KOPT-K1 (cell line): Measurements from ENCODE around the gene SP2.
"Not testable (repeated sequence)": the region's sequence is repeated elsewhere in the genome, so short reads cannot be mapped to it uniquely, and the experiment has no call there.

ENCODE experiments used
- H3K27ac ChIP-seq: fragments of 200-600 bp; sonication (generic); 2 replicates; pipeline ENCODE4 v1.5.1; 2016; ENCODE audit warnings: antibody characterized with exemption, mild to moderate bottlenecking, low read depth, low read length; ENCODE audit not compliant: poor library complexity, severe bottlenecking
- H3K36me3 ChIP-seq: fragments of 200-600 bp; sonication (generic); 2 replicates; pipeline ENCODE4 v1.5.1; 2017; ENCODE audit warnings: antibody characterized with exemption, mild to moderate bottlenecking, low read length, moderate library complexity; ENCODE audit not compliant: insufficient read depth
- H3K9me3 ChIP-seq: fragments of 200-600 bp; sonication (generic); 2 replicates; pipeline ENCODE4 v1.5.1; 2017; ENCODE audit warnings: antibody characterized with exemption, low read length, mild to moderate bottlenecking; ENCODE audit not compliant: insufficient read depth, poor library complexity, severe bottlenecking

Gene SP2

GRCh38 chr17:47918006-47918405 lies 22.0 kb downstream of the SP2 start:
- H3K36me3 ChIP-seq = peaks cover 54% of the 10 kb centered on the region
- H3K9me3 ChIP-seq = no peaks in the 10 kb centered on the region

GRCh38 chr17:47918991-47919390 lies 23.0 kb downstream of the SP2 start:
- Histone ChIP-seq H3K27ac (no peak overlapping the region), H3K9me3 (no peaks in the 10 kb centered on the region), H3K36me3 (peaks cover 64% of the 10 kb centered on the region)

More at GRCh38 chr17:47918006-47918405, 22.0 kb downstream of the SP2 start:
- no peak overlapping the region for H3K27ac ChIP-seq

- H3K36me3 ChIP-seq = peaks cover 70% of the 10 kb centered on the region
- not testable (repeated sequence) for H3K27ac ChIP-seq
Observed at GRCh38 chr17:47919889-47920288, 23.9 kb downstream of the SP2 start.

GRCh38 chr17:47924785-47925677 lies 29.0 kb downstream of the SP2 start:
- Histone ChIP-seq H3K36me3 (peaks cover 90% of the 10 kb centered on the region), H3K9me3 (no peaks in the 10 kb centered on the region), H3K27ac (no peak overlapping the region)

More at GRCh38 chr17:47919889-47920288, 23.9 kb downstream of the SP2 start:
- not testable (repeated sequence) for H3K9me3 ChIP-seq

GRCh38 chr17:47925678-47925988 lies 29.6 kb downstream of the SP2 start:
- no peaks in the 10 kb centered on the region for H3K9me3 ChIP-seq
- H3K27ac ChIP-seq = no peak overlapping the region
- H3K36me3 ChIP-seq = peaks cover 96% of the 10 kb centered on the region

- Histone ChIP-seq H3K36me3 (peaks cover 77% of the 10 kb centered on the region), H3K27ac (no peak overlapping the region), H3K9me3 (no peaks in the 10 kb centered on the region)
Observed at GRCh38 chr17:47927821-47928400, 31.9 kb downstream of the SP2 start.

GRCh38 chr17:47928415-47928814 lies 32.4 kb downstream of the SP2 start:
- no peaks in the 10 kb centered on the region for H3K9me3 ChIP-seq
- no peak overlapping the region for H3K27ac ChIP-seq
- H3K36me3 ChIP-seq = peaks cover 72% of the 10 kb centered on the region

GRCh38 chr17:47929218-47930000 lies 33.4 kb downstream of the SP2 start:
- Histone ChIP-seq H3K27ac (no peak overlapping the region), H3K36me3 (peaks cover 62% of the 10 kb centered on the region), H3K9me3 (no peaks in the 10 kb centered on the region)

GRCh38 chr17:47931848-47932247 lies 35.8 kb downstream of the SP2 start:
- Histone ChIP-seq H3K9me3 (no peaks in the 10 kb centered on the region), H3K27ac (no peak overlapping the region), H3K36me3 (peaks cover 38% of the 10 kb centered on the region)

GRCh38 chr17:47934856-47935255 lies 38.8 kb downstream of the SP2 start:
- H3K9me3 ChIP-seq = no peaks in the 10 kb centered on the region
- H3K27ac ChIP-seq = no peak overlapping the region
- peaks cover 9% of the 10 kb centered on the region for H3K36me3 ChIP-seq

GRCh38 chr17:47935468-47935867 lies 39.4 kb downstream of the SP2 start:
- not testable (repeated sequence) for H3K9me3 ChIP-seq, H3K27ac ChIP-seq, H3K36me3 ChIP-seq

GRCh38 chr17:47935961-47936360 lies 39.9 kb downstream of the SP2 start:
- no peaks in the 10 kb centered on the region for H3K9me3 ChIP-seq
- H3K36me3 ChIP-seq = no peaks in the 10 kb centered on the region; the same call in 1 of the 2 replicates
- no peak overlapping the region for H3K27ac ChIP-seq

GRCh38 chr17:47937941-47938340 lies 41.9 kb downstream of the SP2 start:
- H3K9me3 ChIP-seq = no peaks in the 10 kb centered on the region
- H3K27ac ChIP-seq = no peak overlapping the region
- H3K36me3 ChIP-seq = no peaks in the 10 kb centered on the region

- H3K9me3 ChIP-seq = no peaks in the 10 kb centered on the region
- peak within 1 kb of the TSS; percentile 82 for H3K27ac ChIP-seq
- peaks cover 32% of the 10 kb centered on the region for H3K36me3 ChIP-seq
Observed at GRCh38 chr17:47941246-47942095, 45.4 kb downstream of the SP2 start, which contains the start of gene PNPO. Gene PNPO (plus strand): TSS chr17:47941571. CDS start chr17:47941676, 105 bp downstream.
